H1 (cell line): Measurements from ENCODE around the gene TOR4A. TPM values are rescaled to one million over a fixed set of nuclear protein-coding genes. Genes with fewer than 3 reads are reported as not detected.

Source experiments
- BACH1 ChIP-seq: IDR thresholded peaks from 2 replicates; pipeline ENCODE4 v1.6.1; 2012; ENCODE audit warnings: low read length, improper control_type of control experiment
- BRCA1 ChIP-seq: IDR thresholded peaks from 2 replicates; pipeline ENCODE4 v1.6.1; 2012; ENCODE audit warnings: low read depth, low read length, improper control_type of control experiment
- CTCF ChIP-seq, 3 experiments: IDR thresholded peaks; 1 replicate in 2 of 3; 2 replicates in 1 of 3; pipeline versions ENCODE4 v1.5.1 to v1.6.1; 2011; ENCODE audit warnings: low read length in 3 of 3, mild to moderate bottlenecking in 3 of 3, inconsistent platforms in 2 of 3, low read depth in 1 of 3, moderate library complexity in 1 of 3; ENCODE audit not compliant: insufficient read depth in 1 of 3; ENCODE audit errors: control extremely low read depth in 1 of 3
- EP300 ChIP-seq, 2 experiments: IDR thresholded peaks; 1 replicate in 1 of 2; 2 replicates in 1 of 2; pipeline ENCODE4 v1.6.1; 2011 to 2012; ENCODE audit warnings: low read depth in 2 of 2, low read length in 2 of 2, mild to moderate bottlenecking in 2 of 2, borderline replicate concordance in 1 of 2, inconsistent platforms in 1 of 2, moderate library complexity in 1 of 2
- FOSL1 ChIP-seq: IDR thresholded peaks from 2 replicates; pipeline ENCODE4 v1.6.1; 2011; ENCODE audit warnings: mild to moderate bottlenecking, low read depth, low read length, moderate library complexity; ENCODE audit not compliant: insufficient read depth
- GABPA ChIP-seq: IDR thresholded peaks from 2 replicates; pipeline ENCODE4 v1.6.1; 2011; ENCODE audit warnings: mild to moderate bottlenecking, low read length, moderate library complexity, borderline replicate concordance; ENCODE audit not compliant: insufficient read depth
- GTF2F1 ChIP-seq: IDR thresholded peaks from 2 replicates; pipeline ENCODE4 v1.6.1; 2012; ENCODE audit warnings: low read depth, low read length, improper control_type of control experiment, borderline replicate concordance
- KDM1A ChIP-seq: fragments of 200-600, 300-600 bp; sonication (generic); IDR thresholded peaks from 2 replicates; pipeline ENCODE4 v1.7.1; 2016; ENCODE audit warnings: mild to moderate bottlenecking, low read length, borderline replicate concordance
- POLR2A ChIP-seq, 2 experiments: IDR thresholded peaks; 1 replicate in 1 of 2; 2 replicates in 1 of 2; pipeline ENCODE4 v1.6.1; 2011; ENCODE audit warnings: low read depth in 2 of 2, low read length in 2 of 2, mild to moderate bottlenecking in 2 of 2; ENCODE audit errors: control extremely low read depth in 1 of 2
- SIX5 ChIP-seq: IDR thresholded peaks from 2 replicates; pipeline ENCODE4 v1.6.1; 2011; ENCODE audit warnings: mild to moderate bottlenecking, low read depth, low read length
- TBP ChIP-seq: IDR thresholded peaks from 2 replicates; pipeline ENCODE4 v1.6.1; 2011; ENCODE audit warnings: low read depth, low read length, improper control_type of control experiment
- TEAD4 ChIP-seq: IDR thresholded peaks from 2 replicates; pipeline ENCODE4 v1.6.1; 2012; ENCODE audit warnings: low read depth, low read length, inconsistent platforms, mixed read lengths
- YY1 ChIP-seq: IDR thresholded peaks from 2 replicates; pipeline ENCODE4 v1.6.1; 2011; ENCODE audit warnings: low read depth, mild to moderate bottlenecking, low read length
- polyA plus RNA-seq, 7 experiments: library from polyadenylated mRNA; depleted of rRNA in 3 of 7; stranded (reverse) in 5 of 7; unstranded in 2 of 7; fragments of >200 nt in 5 of 7; fragments of 200-250 nt in 2 of 7; gene quantifications; 1 replicate in 5 of 7; 2 replicates in 1 of 7; 4 replicates in 1 of 7; pipeline versions ENCODE4 v1.2.1 to v1.2.3, GENCODE V29; 2011 to 2013; ENCODE audit warnings: missing spikeins in 2 of 7, mixed read lengths in 2 of 7
- total RNA-seq: library from RNA; stranded (reverse); fragmentation: NEBNext Ultra II Directional; extraction: Animal tissue kit (Norgen Biotek cat#: 25700); gene quantifications from 2 replicates; pipeline ENCODE4 v1.2.1, GENCODE V29; 2021
- TF ChIP-seq, protein P1 (sequence below): IDR thresholded peaks from 2 replicates; pipeline ENCODE4 v1.6.1; 2011; ENCODE audit warnings: low read length, improper control_type of control experiment

The TOR4A gene
- total and polyA plus RNA-seq, 2 of the 8 experiments (the other 6 are each of a cell fraction or from before 2014, with no cell fraction given) = 8.4 to 9.3 TPM

GRCh38 chr9:137295238-137295811, 17.8 kb downstream of the TOR4A start (continued):
- TF ChIP-seq TEAD4 (no peak), GABPA (peak; percentile 64; the same call in 1 of the 2 replicates), BRCA1 (no peak), FOSL1 (no peak), KDM1A (no peak), BACH1 (no peak), TBP (no peak), YY1 (no peak), EP300 (IDR thresholded peaks at IDR 0.05; ENCODE audit: borderline replicate concordance in 1 of 2, low read depth in 2 of 2, low read length in 2 of 2) (no peak), GTF2F1 (no peak), CTCF (IDR thresholded peaks at IDR 0.05; ENCODE audit: control extremely low read depth in 1 of 3, insufficient read depth in 1 of 3, low read depth in 1 of 3, low read length in 3 of 3) (peak in 2 of 3 experiments; percentile 70 to 88; a peak in 3 of 4 replicates), POLR2A (IDR thresholded peaks at IDR 0.05; ENCODE audit: control extremely low read depth in 1 of 2, low read depth in 2 of 2, low read length in 2 of 2) (no peak), SIX5 (no peak)
- TF ChIP-seq, protein P1, sequence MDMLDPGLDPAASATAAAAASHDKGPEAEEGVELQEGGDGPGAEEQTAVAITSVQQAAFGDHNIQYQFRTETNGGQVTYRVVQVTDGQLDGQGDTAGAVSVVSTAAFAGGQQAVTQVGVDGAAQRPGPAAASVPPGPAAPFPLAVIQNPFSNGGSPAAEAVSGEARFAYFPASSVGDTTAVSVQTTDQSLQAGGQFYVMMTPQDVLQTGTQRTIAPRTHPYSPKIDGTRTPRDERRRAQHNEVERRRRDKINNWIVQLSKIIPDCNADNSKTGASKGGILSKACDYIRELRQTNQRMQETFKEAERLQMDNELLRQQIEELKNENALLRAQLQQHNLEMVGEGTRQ = no peak
